ENCODE results near the gene CCDC40. TPM values are rescaled to one million over a fixed set of nuclear protein-coding genes. Genes with fewer than 3 reads are reported as not detected.

The CCDC40 gene
- total RNA-seq, 1 experiment from 2014 or later: 9.9 TPM

DNA sequence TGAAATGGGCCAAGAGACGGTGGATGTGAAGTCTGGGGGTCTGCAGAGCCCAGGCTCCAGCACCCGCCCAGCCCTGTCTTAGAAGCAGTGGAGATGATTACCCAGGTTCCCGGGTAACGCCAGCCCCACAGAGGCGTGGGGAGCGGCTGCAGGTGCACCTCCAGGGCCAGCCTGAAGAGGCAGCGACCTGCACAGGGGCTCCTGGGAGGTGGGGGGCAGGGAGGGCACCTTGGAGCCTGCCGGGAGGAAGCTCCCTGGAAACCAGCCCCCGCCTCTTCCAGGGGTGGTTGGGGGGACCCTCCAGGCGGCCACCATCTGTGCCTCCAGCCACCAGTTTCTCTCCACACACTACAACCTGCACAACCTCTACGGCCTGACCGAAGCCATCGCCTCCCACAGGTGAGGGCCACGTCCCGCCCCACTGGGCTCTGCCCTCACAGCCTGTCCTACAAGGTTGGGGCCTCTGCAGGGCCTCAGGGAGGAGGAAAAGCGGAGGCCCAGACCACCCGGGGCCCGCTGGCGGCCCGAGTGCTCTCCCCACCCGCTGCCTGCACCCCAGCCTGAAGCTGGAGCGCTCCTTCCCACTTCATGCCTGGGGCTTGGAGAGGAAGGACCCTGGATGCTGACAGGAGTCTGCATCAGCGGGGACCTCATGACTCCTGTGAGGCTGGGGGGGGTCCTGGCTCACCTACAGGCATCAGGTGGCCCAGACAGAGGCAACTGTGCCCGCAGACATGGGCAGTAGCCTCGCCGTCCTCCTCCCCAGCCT lies 75.4 kb downstream of the CCDC40 start:
- Mint-ChIP-seq H3K27me3 (ENCODE audit: unreplicated experiment) (no peaks in the 10 kb centered on the region), H3K4me3 (ENCODE audit: low read depth, unreplicated experiment) (no peak overlapping the region), H3K36me3 (ENCODE audit: insufficient read depth, unreplicated experiment) (peaks cover 5% of the 10 kb centered on the region), H3K9me3 (ENCODE audit: low read depth, unreplicated experiment) (no peaks in the 10 kb centered on the region), H3K27ac (ENCODE audit: unreplicated experiment) (no peak overlapping the region), H3K4me1 (ENCODE audit: low read depth, unreplicated experiment) (no peaks in the 10 kb centered on the region)
- DNase-seq: no peak
- no peak for TF ChIP-seq CTCF (IDR thresholded peaks at IDR 0.05; ENCODE audit: unreplicated experiment)
- no TSS peak for BruUV-seq (replicated peaks)
- CTCF ChIA-PET: interaction anchor here (0.6 kb wide), 1 partner anchor 36 kb away, joined by 5 read pairs; no protein-coding TSS in a partner anchor
- intact Hi-C loops (cut with micrococcal nuclease; ENCODE audit: unreplicated experiment): no loop called here

DNA sequence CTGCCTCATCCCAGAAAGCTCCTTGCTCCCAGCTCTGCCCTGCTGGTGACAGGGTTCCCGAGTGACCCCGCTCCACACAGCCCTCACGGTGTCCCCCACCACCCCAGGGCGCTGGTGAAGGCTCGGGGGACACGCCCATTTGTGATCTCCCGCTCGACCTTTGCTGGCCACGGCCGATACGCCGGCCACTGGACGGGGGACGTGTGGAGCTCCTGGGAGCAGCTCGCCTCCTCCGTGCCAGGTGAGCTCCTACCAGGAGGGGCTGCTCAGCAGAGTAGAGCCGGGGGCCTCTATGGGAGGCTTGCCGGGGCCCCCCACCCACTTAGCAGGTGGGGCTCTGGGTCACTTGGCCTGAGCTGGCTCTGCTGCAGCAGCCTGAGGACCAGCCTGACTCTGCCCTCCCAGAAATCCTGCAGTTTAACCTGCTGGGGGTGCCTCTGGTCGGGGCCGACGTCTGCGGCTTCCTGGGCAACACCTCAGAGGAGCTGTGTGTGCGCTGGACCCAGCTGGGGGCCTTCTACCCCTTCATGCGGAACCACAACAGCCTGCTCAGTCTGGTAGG lies 76.1 kb downstream of the CCDC40 start:
- no peak overlapping the region for H3K27ac Mint-ChIP-seq (ENCODE audit: unreplicated experiment)
- no peaks in the 10 kb centered on the region for H3K9me3 Mint-ChIP-seq (ENCODE audit: low read depth, unreplicated experiment)
- H3K36me3 Mint-ChIP-seq (ENCODE audit: insufficient read depth, unreplicated experiment): peaks cover 5% of the 10 kb centered on the region
- H3K4me1 Mint-ChIP-seq (ENCODE audit: low read depth, unreplicated experiment): no peaks in the 10 kb centered on the region
- no peak for DNase-seq
- H3K27me3 Mint-ChIP-seq (ENCODE audit: unreplicated experiment): no peaks in the 10 kb centered on the region
- BruUV-seq (replicated peaks): no TSS peak
- no peak for TF ChIP-seq CTCF (IDR thresholded peaks at IDR 0.05; ENCODE audit: unreplicated experiment)
- intact Hi-C loops (cut with micrococcal nuclease; ENCODE audit: unreplicated experiment): no loop called here
- CTCF ChIA-PET: no interaction called here
- H3K4me3 Mint-ChIP-seq (ENCODE audit: low read depth, unreplicated experiment): no peak overlapping the region

GRCh38 chr17:80113033-80113484 lies 76.6 kb downstream of the CCDC40 start:
- intact Hi-C loops (cut with micrococcal nuclease; ENCODE audit: unreplicated experiment): no loop called here
- CTCF ChIA-PET: no interaction called here
- TF ChIP-seq CTCF (IDR thresholded peaks at IDR 0.05; ENCODE audit: unreplicated experiment): no peak
- Mint-ChIP-seq H3K4me3 (ENCODE audit: low read depth, unreplicated experiment) (no peak overlapping the region), H3K36me3 (ENCODE audit: insufficient read depth, unreplicated experiment) (peaks cover 5% of the 10 kb centered on the region), H3K27ac (ENCODE audit: unreplicated experiment) (no peak overlapping the region), H3K27me3 (ENCODE audit: unreplicated experiment) (no peaks in the 10 kb centered on the region), H3K4me1 (ENCODE audit: low read depth, unreplicated experiment) (no peaks in the 10 kb centered on the region), H3K9me3 (ENCODE audit: low read depth, unreplicated experiment) (no peaks in the 10 kb centered on the region)
- BruUV-seq (replicated peaks): no TSS peak
- no peak for DNase-seq

GRCh38 chr17:80114758-80115157 lies 78.3 kb downstream of the CCDC40 start:
- Mint-ChIP-seq H3K4me1 (ENCODE audit: low read depth, unreplicated experiment) (no peaks in the 10 kb centered on the region), H3K36me3 (ENCODE audit: insufficient read depth, unreplicated experiment) (peaks cover 5% of the 10 kb centered on the region), H3K27me3 (ENCODE audit: unreplicated experiment) (no peaks in the 10 kb centered on the region), H3K27ac (ENCODE audit: unreplicated experiment) (no peak overlapping the region), H3K9me3 (ENCODE audit: low read depth, unreplicated experiment) (no peaks in the 10 kb centered on the region), H3K4me3 (ENCODE audit: low read depth, unreplicated experiment) (no peak overlapping the region)
- no peak for DNase-seq
- CTCF ChIA-PET: no interaction called here
- intact Hi-C loops (cut with micrococcal nuclease; ENCODE audit: unreplicated experiment): no loop called here
- no peak for TF ChIP-seq CTCF (IDR thresholded peaks at IDR 0.05; ENCODE audit: unreplicated experiment)
- no TSS peak for BruUV-seq (replicated peaks)

All from Calu3 (cell line).